ENCODE measurements around the gene PPP1R11. TPM values are rescaled to one million over a fixed set of nuclear protein-coding genes. Genes with fewer than 3 reads are reported as not detected.

PPP1R11 gene
- total and polyA plus RNA-seq, 2 of the 13 experiments (the other 11 are each of a cell fraction or from before 2014, with no cell fraction given), result 32.1 to 58.9 TPM

GRCh38 chr6:30100154-30100553, 33.2 kb downstream of the PPP1R11 start (continued):
- TF ChIP-seq ZNF496 (CRISPR knock-in tag; IDR thresholded peaks at IDR 0.05; ENCODE audit: insufficient replicate concordance), result no peak
- no peak for TF ChIP-seq MXD3 (CRISPR knock-in tag; IDR thresholded peaks at IDR 0.05)
- 0 out of 2 replicates have a peak, but pooled peaks have one; percentile 6 for TF ChIP-seq KLF9 (CRISPR knock-in tag; IDR thresholded peaks at IDR 0.05; ENCODE audit: low read depth)
- TF ChIP-seq, protein P1, sequence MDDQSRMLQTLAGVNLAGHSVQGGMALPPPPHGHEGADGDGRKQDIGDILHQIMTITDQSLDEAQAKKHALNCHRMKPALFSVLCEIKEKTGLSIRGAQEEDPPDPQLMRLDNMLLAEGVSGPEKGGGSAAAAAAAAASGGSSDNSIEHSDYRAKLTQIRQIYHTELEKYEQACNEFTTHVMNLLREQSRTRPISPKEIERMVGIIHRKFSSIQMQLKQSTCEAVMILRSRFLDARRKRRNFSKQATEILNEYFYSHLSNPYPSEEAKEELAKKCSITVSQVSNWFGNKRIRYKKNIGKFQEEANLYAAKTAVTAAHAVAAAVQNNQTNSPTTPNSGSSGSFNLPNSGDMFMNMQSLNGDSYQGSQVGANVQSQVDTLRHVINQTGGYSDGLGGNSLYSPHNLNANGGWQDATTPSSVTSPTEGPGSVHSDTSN (CRISPR knock-in tag; IDR thresholded peaks at IDR 0.05; ENCODE audit: borderline replicate concordance), result no peak
- TF ChIP-seq ADNP (CRISPR knock-in tag; IDR thresholded peaks at IDR 0.05), result no peak
- TF ChIP-seq, protein P2, sequence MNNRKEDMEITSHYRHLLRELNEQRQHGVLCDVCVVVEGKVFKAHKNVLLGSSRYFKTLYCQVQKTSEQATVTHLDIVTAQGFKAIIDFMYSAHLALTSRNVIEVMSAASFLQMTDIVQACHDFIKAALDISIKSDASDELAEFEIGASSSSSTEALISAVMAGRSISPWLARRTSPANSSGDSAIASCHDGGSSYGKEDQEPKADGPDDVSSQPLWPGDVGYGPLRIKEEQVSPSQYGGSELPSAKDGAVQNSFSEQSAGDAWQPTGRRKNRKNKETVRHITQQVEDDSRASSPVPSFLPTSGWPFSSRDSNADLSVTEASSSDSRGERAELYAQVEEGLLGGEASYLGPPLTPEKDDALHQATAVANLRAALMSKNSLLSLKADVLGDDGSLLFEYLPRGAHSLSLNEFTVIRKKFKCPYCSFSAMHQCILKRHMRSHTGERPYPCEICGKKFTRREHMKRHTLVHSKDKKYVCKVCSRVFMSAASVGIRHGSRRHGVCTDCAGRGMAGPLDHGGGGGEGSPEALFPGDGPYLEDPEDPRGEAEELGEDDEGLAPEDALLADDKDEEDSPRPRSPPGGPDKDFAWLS (CRISPR knock-in tag; IDR thresholded peaks at IDR 0.05; ENCODE audit: borderline replicate concordance), result 0 out of 2 replicates have a peak, but pooled peaks have one; percentile 14
- TF ChIP-seq, protein P3, sequence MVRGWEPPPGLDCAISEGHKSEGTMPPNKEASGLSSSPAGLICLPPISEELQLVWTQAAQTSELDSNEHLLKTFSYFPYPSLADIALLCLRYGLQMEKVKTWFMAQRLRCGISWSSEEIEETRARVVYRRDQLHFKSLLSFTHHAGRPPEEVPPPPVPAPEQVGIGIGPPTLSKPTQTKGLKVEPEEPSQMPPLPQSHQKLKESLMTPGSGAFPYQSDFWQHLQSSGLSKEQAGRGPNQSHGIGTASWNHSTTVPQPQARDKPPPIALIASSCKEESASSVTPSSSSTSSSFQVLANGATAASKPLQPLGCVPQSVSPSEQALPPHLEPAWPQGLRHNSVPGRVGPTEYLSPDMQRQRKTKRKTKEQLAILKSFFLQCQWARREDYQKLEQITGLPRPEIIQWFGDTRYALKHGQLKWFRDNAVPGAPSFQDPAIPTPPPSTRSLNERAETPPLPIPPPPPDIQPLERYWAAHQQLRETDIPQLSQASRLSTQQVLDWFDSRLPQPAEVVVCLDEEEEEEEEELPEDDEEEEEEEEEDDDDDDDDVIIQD (CRISPR knock-in tag; IDR thresholded peaks at IDR 0.05; ENCODE audit: low read depth), result no peak
- 0 out of 2 replicates have a peak, but pooled peaks have one; percentile 9 for TF ChIP-seq TSC22D2 (CRISPR knock-in tag; IDR thresholded peaks at IDR 0.05; ENCODE audit: borderline replicate concordance)
- TF ChIP-seq GTF2F1 (IDR thresholded peaks at IDR 0.05; ENCODE audit: low read length), result no peak
- no peak for TF ChIP-seq ZBTB7A (CRISPR knock-in tag; IDR thresholded peaks at IDR 0.05)
- no peak for TF ChIP-seq MTF1 (CRISPR knock-in tag; IDR thresholded peaks at IDR 0.05)
- TF ChIP-seq ZNF30 (CRISPR knock-in tag; IDR thresholded peaks at IDR 0.05), result no peak
- no peak for TF ChIP-seq PHF5A (CRISPR knock-in tag; IDR thresholded peaks at IDR 0.05; ENCODE audit: low read depth, unreplicated experiment)
